SK-N-SH (cell line): Measurements from ENCODE around the gene RNU4-1.

ENCODE experiments used
- CTCF ChIP-seq: fragments of 200-600 bp; sonication (generic); IDR thresholded peaks from 2 replicates; pipeline ENCODE4 v1.6.1; 2017; ENCODE audit warnings: antibody characterized with exemption, mild to moderate bottlenecking, moderate library complexity
- EZH2phosphoT487 ChIP-seq: fragments of 200-600 bp; sonication (generic); IDR thresholded peaks from 2 replicates; pipeline ENCODE4 v1.6.1; 2017; ENCODE audit warnings: low read depth, mixed run types, mild to moderate bottlenecking, antibody characterized with exemption, moderate library complexity, borderline replicate concordance
- FOXM1 ChIP-seq: IDR thresholded peaks from 2 replicates; pipeline ENCODE4 v1.4.0; 2012; ENCODE audit warnings: low read depth, mild to moderate bottlenecking
- NFIC ChIP-seq: IDR thresholded peaks from 2 replicates; pipeline ENCODE4 v1.4.0; 2012; ENCODE audit warnings: borderline replicate concordance
- RXRA ChIP-seq: IDR thresholded peaks from 2 replicates; pipeline ENCODE4 v1.4.0; 2012; ENCODE audit warnings: low read depth, mild to moderate bottlenecking, borderline replicate concordance
- TAF1 ChIP-seq: IDR thresholded peaks from 2 replicates; pipeline ENCODE4 v1.6.1; 2012; ENCODE audit warnings: low read depth, mild to moderate bottlenecking, low read length, moderate library complexity, borderline replicate concordance
- TEAD4 ChIP-seq: IDR thresholded peaks from 2 replicates; pipeline ENCODE4 v1.4.0; 2012; ENCODE audit warnings: mild to moderate bottlenecking, borderline replicate concordance; ENCODE audit not compliant: insufficient read depth
- ZBTB33 ChIP-seq: IDR thresholded peaks from 2 replicates; pipeline ENCODE4 v1.4.0; 2012; ENCODE audit warnings: low read depth, borderline replicate concordance

- TF ChIP-seq TEAD4 (no peak), CTCF (no peak), TAF1 (no peak), RXRA (no peak), EZH2phosphoT487 (no peak), FOXM1 (no peak), NFIC (no peak), ZBTB33 (no peak)
Measured at GRCh38 chr12:120249266-120249874, 43.7 kb downstream of the RNU4-1 start.
